GM23248 (cell line): ENCODE measurements around the gene MFAP4. TPM values are rescaled to one million over a fixed set of nuclear protein-coding genes. Genes with fewer than 3 reads are reported as not detected.
A peak's percentile ranks its signal among the peaks of the same experiment; 100 is the strongest.

Experiments used
- DNase-seq: peaks from one replicate; pipeline ENCODE4 v3.0.0-alpha.2; 2015
- H2AFZ ChIP-seq: fragments of 200-600 bp; sonication (generic); 2 replicates; pipeline ENCODE4 v1.6.1; 2016; ENCODE audit warnings: antibody characterized with exemption
- H3F3A ChIP-seq: fragments of 200-600 bp; sonication (generic); 2 replicates; pipeline ENCODE4 v1.6.1; 2016; ENCODE audit warnings: mild to moderate bottlenecking, antibody characterized with exemption, mixed run types; ENCODE audit not compliant: insufficient read depth
- H3K27ac ChIP-seq: fragments of 200-600 bp; sonication (generic); 2 replicates; pipeline ENCODE4 v1.5.1; 2016; ENCODE audit warnings: mild to moderate bottlenecking
- H3K27me3 ChIP-seq: fragments of 200-600 bp; sonication (generic); replicated peaks from 2 replicates; pipeline ENCODE4 v1.6.1; 2016; ENCODE audit warnings: mild to moderate bottlenecking; ENCODE audit not compliant: insufficient read depth
- H3K36me3 ChIP-seq: fragments of 200-600 bp; sonication (generic); 2 replicates; pipeline ENCODE4 v1.6.1; 2016; ENCODE audit warnings: low read depth, mild to moderate bottlenecking
- H3K4me1 ChIP-seq: fragments of 200-600 bp; sonication (generic); 2 replicates; pipeline ENCODE4 v1.6.1; 2016; ENCODE audit warnings: mild to moderate bottlenecking; ENCODE audit not compliant: insufficient read depth
- H3K4me2 ChIP-seq: fragments of 200-600 bp; sonication (generic); one replicate; pipeline ENCODE4 v1.6.1; 2016; ENCODE audit warnings: mild to moderate bottlenecking; ENCODE audit not compliant: unreplicated experiment
- H3K4me3 ChIP-seq: fragments of 200-600 bp; sonication (generic); 2 replicates; pipeline ENCODE4 v1.5.1; 2016; ENCODE audit warnings: mild to moderate bottlenecking
- H3K79me2 ChIP-seq: fragments of 200-600 bp; sonication (generic); 2 replicates; pipeline ENCODE4 v1.6.1; 2016; ENCODE audit warnings: mild to moderate bottlenecking; ENCODE audit not compliant: insufficient read depth
- H3K9ac ChIP-seq: fragments of 200-600 bp; sonication (generic); 2 replicates; pipeline ENCODE4 v1.6.1; 2016; ENCODE audit warnings: mild to moderate bottlenecking
- H3K9me2 ChIP-seq: fragments of 200-600 bp; sonication (generic); 2 replicates; pipeline ENCODE4 v1.6.1; 2016; ENCODE audit warnings: mixed run types, mild to moderate bottlenecking, moderate library complexity; ENCODE audit not compliant: insufficient read depth
- H3K9me3 ChIP-seq: fragments of 200-600 bp; sonication (generic); one replicate; pipeline ENCODE4 v1.6.1; 2017; ENCODE audit warnings: low read depth
- H4K20me1 ChIP-seq: fragments of 200-600 bp; sonication (generic); 2 replicates; pipeline ENCODE4 v1.6.0; 2016; ENCODE audit not compliant: insufficient read depth
- EZH2 ChIP-seq: fragments of 200-600 bp; sonication (generic); IDR thresholded peaks from 2 replicates; pipeline ENCODE4 v1.6.1; 2018; ENCODE audit warnings: antibody characterized with exemption, mild to moderate bottlenecking; ENCODE audit not compliant: insufficient read depth, poor library complexity, severe bottlenecking
- EZH2phosphoT487 ChIP-seq: fragments of 200-600 bp; sonication (generic); IDR thresholded peaks from 2 replicates; pipeline ENCODE4 v1.6.1; 2018; ENCODE audit warnings: antibody characterized with exemption, moderate library complexity, mild to moderate bottlenecking, low read depth; ENCODE audit not compliant: insufficient read depth
- WGBS, 2 experiments: methylation state at CpG; one replicate each; pipeline ENCODE4 v1.1.6; 2015 to 2017; ENCODE audit warnings: low lambda C conversion rate in 2 of 2, low coverage in 1 of 2; ENCODE audit errors: missing lambda C conversion rate in 2 of 2; 5-methylcytosine and 5-hydroxymethylcytosine counted together
- in situ Hi-C: fragments of 300-500 bp; cut with MboI; formaldehyde crosslinking; loops from 2 replicates; pipeline ENCODE4 v1.15.0; 2020
- polyA plus RNA-seq: library from polyadenylated mRNA; unstranded; fragments of >200 nt; fragmentation: Nextera tagmentation; extraction: Ambion mirVana; gene quantifications from 2 replicates; pipeline ENCODE4 v1.2.1, GENCODE V29; 2016
- total RNA-seq: library from RNA; depleted of rRNA; stranded (reverse); fragments of >200 nt; shearing (Covaris generic); gene quantifications from 2 replicates; pipeline ENCODE4 v1.2.3, GENCODE V29; 2014

MFAP4 gene
- total and polyA plus RNA-seq, 2 experiments from 2014 or later, result 97.8 to 156 TPM

- H3K4me2 ChIP-seq, result peak overlapping the region; percentile 20
- no peak for DNase-seq
- peak overlapping the region; percentile 52; the same call in 1 of the 2 replicates for H3K9ac ChIP-seq
- peaks cover 43% of the 10 kb centered on the region for H3F3A ChIP-seq
- H3K9me3 ChIP-seq, result no peaks in the 10 kb centered on the region
- TF ChIP-seq EZH2phosphoT487, result no peak
- TF ChIP-seq EZH2, result no peak
- H3K4me1 ChIP-seq, result peaks cover 46% of the 10 kb centered on the region
- no peaks in the 10 kb centered on the region for H3K27me3 ChIP-seq
- no peaks in the 10 kb centered on the region for H3K9me2 ChIP-seq
- in situ Hi-C loops, result no loop called here
- 52 to 55% methylated on average over 9 of the region's 9 CpGs for WGBS, 2 experiments
- no peak overlapping the region for H2AFZ ChIP-seq
- H3K4me3 ChIP-seq, result 0 out of 2 replicates have a peak overlapping the region, but pooled peaks have one; percentile 21
- H3K79me2 ChIP-seq, result peaks cover 26% of the 10 kb centered on the region
- peaks cover 14% of the 10 kb centered on the region; the same call in 1 of the 2 replicates for H3K36me3 ChIP-seq
- H3K27ac ChIP-seq, result peak overlapping the region; percentile 94
- H4K20me1 ChIP-seq, result no peaks in the 10 kb centered on the region
Measured at GRCh38 chr17:19385521-19385983, 1.4 kb downstream of the MFAP4 start.

- Histone ChIP-seq H3K79me2 (peaks cover 33% of the 10 kb centered on the region), H3K27ac (peak overlapping the region; percentile 94)
- no peak for TF ChIP-seq EZH2
- TF ChIP-seq EZH2phosphoT487, result no peak
Measured at GRCh38 chr17:19384723-19385391, 2.1 kb downstream of the MFAP4 start.

GRCh38 chr17:19383681-19384470 is 3.1 kb downstream of the MFAP4 start:
- Histone ChIP-seq H3K9me3 (no peaks in the 10 kb centered on the region), H3K9me2 (no peaks in the 10 kb centered on the region), H3K79me2 (peaks cover 42% of the 10 kb centered on the region), H3F3A (peaks cover 41% of the 10 kb centered on the region), H3K36me3 (peaks cover 20% of the 10 kb centered on the region; the same call in 1 of the 2 replicates), H2AFZ (no peak overlapping the region), H4K20me1 (no peaks in the 10 kb centered on the region), H3K27ac (peak overlapping the region; percentile 94), H3K4me2 (peak overlapping the region; percentile 17), H3K4me1 (peaks cover 54% of the 10 kb centered on the region), H3K4me3 (no peak overlapping the region), H3K27me3 (no peaks in the 10 kb centered on the region), H3K9ac (peak overlapping the region; percentile 41; the same call in 1 of the 2 replicates)
- WGBS, 2 experiments, result 44 to 45% methylated on average over 6 of the region's 6 CpGs
- TF ChIP-seq EZH2 (no peak), EZH2phosphoT487 (no peak)
- DNase-seq, result peak; percentile 79
- in situ Hi-C loops, result no loop called here

More at GRCh38 chr17:19384723-19385391, 2.1 kb downstream of the MFAP4 start:
- H3K9me2 ChIP-seq, result no peaks in the 10 kb centered on the region
- no peaks in the 10 kb centered on the region for H3K9me3 ChIP-seq
- no peak overlapping the region for H2AFZ ChIP-seq
- H3K36me3 ChIP-seq, result peaks cover 20% of the 10 kb centered on the region; the same call in 1 of the 2 replicates
- 19 to 22% methylated on average over 16 of the region's 16 CpGs for WGBS, 2 experiments
- DNase-seq, result peak; percentile 88
- peaks cover 49% of the 10 kb centered on the region for H3K4me1 ChIP-seq
- H3K27me3 ChIP-seq, result no peaks in the 10 kb centered on the region
- in situ Hi-C loops, result no loop called here
- no peak overlapping the region for H3K4me3 ChIP-seq
- H3F3A ChIP-seq, result peaks cover 43% of the 10 kb centered on the region
- H3K9ac ChIP-seq, result peak overlapping the region; percentile 41; the same call in 1 of the 2 replicates
- H4K20me1 ChIP-seq, result no peaks in the 10 kb centered on the region
- H3K4me2 ChIP-seq, result peak overlapping the region; percentile 20
